CD4-positive, CD25-positive, alpha-beta regulatory T cell (primary cell): ENCODE measurements around the gene PPP5C. TPM values are rescaled to one million over a fixed set of nuclear protein-coding genes. Genes with fewer than 3 reads are reported as not detected.

Experiments used
- ATAC-seq, 2 donors: fragments of 150-1000 bp; cut with Tn5 transposase; one replicate each; pipeline ENCODE4 v1.10.0; 2021; ENCODE audit warnings: low read depth in 2 of 2, moderate number of reproducible peaks in 2 of 2, moderate library complexity in 1 of 2
- DNase-seq, 3 donors: peaks; one replicate each; pipeline versions ENCODE4 v3.0.0 to v3.0.0-alpha.2; 2012 to 2022; ENCODE audit warnings: mixed read lengths in 1 of 3
- H3K27ac ChIP-seq: one replicate; pipeline ENCODE4 v1.7.0; 2013; ENCODE audit warnings: mild to moderate bottlenecking, low read length; ENCODE audit not compliant: insufficient read depth, poor library complexity, severe bottlenecking
- H3K27me3 ChIP-seq: one replicate; pipeline ENCODE4 v1.7.0; 2013; ENCODE audit warnings: low read length; ENCODE audit not compliant: control insufficient read depth, insufficient read depth
- H3K36me3 ChIP-seq: one replicate; pipeline ENCODE4 v1.7.0; 2013; ENCODE audit warnings: mild to moderate bottlenecking, low read length, moderate library complexity; ENCODE audit not compliant: control insufficient read depth, insufficient read depth
- H3K4me1 ChIP-seq: 2 replicates; pipeline ENCODE4 v1.7.0; 2013; ENCODE audit warnings: mild to moderate bottlenecking, low read length; ENCODE audit not compliant: insufficient read depth, control insufficient read depth, poor library complexity, severe bottlenecking
- H3K4me3 ChIP-seq: one replicate; pipeline ENCODE4 v1.7.0; 2013; ENCODE audit warnings: low read depth, mild to moderate bottlenecking, low read length, moderate library complexity
- H3K9me3 ChIP-seq, 2 experiments: 1 replicate in 1 of 2; 2 replicates in 1 of 2; pipeline ENCODE4 v1.7.0; 2013; ENCODE audit warnings: low read length in 2 of 2, mild to moderate bottlenecking in 1 of 2, moderate library complexity in 1 of 2; ENCODE audit not compliant: control insufficient read depth in 2 of 2
- H3K27ac Mint-ChIP-seq, 3 donors: one replicate each; pipeline ENCODE4 v1.8.0; 2020 to 2022; ENCODE audit warnings: mild to moderate bottlenecking in 3 of 3, mixed read lengths in 3 of 3, moderate library complexity in 2 of 3
- H3K27me3 Mint-ChIP-seq: one replicate; pipeline ENCODE4 v1.8.0; 2022; ENCODE audit warnings: mild to moderate bottlenecking, mixed read lengths
- H3K36me3 Mint-ChIP-seq: one replicate; pipeline ENCODE4 v1.8.0; 2020; ENCODE audit warnings: mixed read lengths
- H3K4me1 Mint-ChIP-seq, 4 donors: one replicate each; pipeline ENCODE4 v1.8.0; 2020 to 2022; ENCODE audit warnings: mixed read lengths in 4 of 4, mild to moderate bottlenecking in 1 of 4
- H3K4me3 Mint-ChIP-seq, 4 donors: one replicate each; pipeline ENCODE4 v1.8.0; 2020 to 2022; ENCODE audit warnings: mild to moderate bottlenecking in 4 of 4, mixed read lengths in 4 of 4, moderate library complexity in 3 of 4
- H3K9me3 Mint-ChIP-seq, 7 donors: one replicate each; pipeline ENCODE4 v1.8.0; 2020 to 2022; ENCODE audit warnings: mixed read lengths in 7 of 7, mild to moderate bottlenecking in 3 of 7, moderate library complexity in 2 of 7
- polyA plus RNA-seq, 4 donors: library from polyadenylated mRNA; unstranded; fragments of 300-500 nt; fragmentation: Illumina TruSeq; gene quantifications; one replicate each; pipeline ENCODE4 v1.2.3, GENCODE V29; 2021
- total RNA-seq: library from RNA; stranded (reverse); gene quantifications from one replicate; pipeline ENCODE4 v1.2.3, GENCODE V29; 2022

The PPP5C gene
- total and polyA plus RNA-seq, 5 donors from 2014 or later, result 16.2 to 34.6 (median 21.4) TPM

GRCh38 chr19:46340051-46340659 is 6.7 kb upstream of the PPP5C start:
- H3K27ac Mint-ChIP-seq, result no peak overlapping the region
- no peak for ATAC-seq

DNA sequence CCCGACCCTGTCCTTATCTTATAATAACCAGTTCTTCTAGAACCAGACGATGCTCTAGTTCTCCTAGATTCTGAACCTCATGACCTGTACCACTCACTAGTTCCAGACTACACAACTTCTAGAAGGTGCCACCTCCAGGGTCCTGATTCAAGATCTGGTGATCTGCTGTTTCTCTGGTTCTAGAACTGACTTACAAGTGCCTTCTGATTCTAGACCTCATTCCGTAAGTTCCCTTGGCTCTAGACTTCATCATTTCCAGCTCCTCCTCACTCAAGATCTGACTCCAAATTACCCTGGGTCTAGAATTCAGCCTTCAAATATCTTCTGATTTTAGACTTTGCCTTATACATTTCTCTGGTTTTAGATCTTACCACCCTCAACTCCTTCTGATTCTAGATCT is 5.0 kb upstream of the PPP5C start:
- no peak overlapping the region for H3K4me3 ChIP-seq
- no peak overlapping the region for H3K27ac ChIP-seq
- H3K4me3 Mint-ChIP-seq, result no peak overlapping the region
- no peaks in the 10 kb centered on the region for H3K27me3 ChIP-seq
- H3K36me3 ChIP-seq, result no peaks in the 10 kb centered on the region
- H3K27ac Mint-ChIP-seq, result no peak overlapping the region
- ATAC-seq (no peak), DNase-seq (no peak)
- no peaks in the 10 kb centered on the region for H3K9me3 ChIP-seq
- H3K4me1 Mint-ChIP-seq, result peaks cover 0 to 13% (median 5%) of the 10 kb centered on the region in 4 donors
- H3K4me1 ChIP-seq, result peaks cover 5% of the 10 kb centered on the region
- H3K27me3 Mint-ChIP-seq, result peaks cover 36% of the 10 kb centered on the region
- H3K9me3 Mint-ChIP-seq, result peaks cover 0 to 2% (median 0%) of the 10 kb centered on the region in 7 donors
- no peaks in the 10 kb centered on the region for H3K36me3 Mint-ChIP-seq

More at GRCh38 chr19:46340051-46340659, 6.7 kb upstream of the PPP5C start:
- H3K36me3 Mint-ChIP-seq, result no peaks in the 10 kb centered on the region
- no peaks in the 10 kb centered on the region for H3K9me3 Mint-ChIP-seq
- no peak overlapping the region for H3K4me3 Mint-ChIP-seq
- no peak overlapping the region for H3K27ac ChIP-seq
- no peak for DNase-seq
- no peaks in the 10 kb centered on the region for H3K36me3 ChIP-seq
- no peaks in the 10 kb centered on the region for H3K9me3 ChIP-seq
- H3K4me3 ChIP-seq, result no peak overlapping the region
- H3K27me3 ChIP-seq, result no peaks in the 10 kb centered on the region
- H3K4me1 ChIP-seq, result no peaks in the 10 kb centered on the region
- peaks cover 35% of the 10 kb centered on the region for H3K27me3 Mint-ChIP-seq
- H3K4me1 Mint-ChIP-seq, result no peaks in the 10 kb centered on the region

GRCh38 chr19:46344363-46344762 is 2.5 kb upstream of the PPP5C start:
- Mint-ChIP-seq H3K9me3 (peaks cover 0 to 2% (median 0%) of the 10 kb centered on the region in 7 donors), H3K27ac (no peak overlapping the region), H3K27me3 (peaks cover 22% of the 10 kb centered on the region), H3K4me1 (peaks cover 5 to 37% (median 24%) of the 10 kb centered on the region in 4 donors), H3K4me3 (peak overlapping the region in 1 of 4 donors; percentile 62), H3K36me3 (peaks cover 5% of the 10 kb centered on the region)
- no peaks in the 10 kb centered on the region for H3K36me3 ChIP-seq
- H3K27me3 ChIP-seq, result no peaks in the 10 kb centered on the region
- peaks cover 23% of the 10 kb centered on the region for H3K4me1 ChIP-seq
- DNase-seq (no peak), ATAC-seq (no peak)
- H3K4me3 ChIP-seq, result no peak overlapping the region
- no peaks in the 10 kb centered on the region for H3K9me3 ChIP-seq
- H3K27ac ChIP-seq, result no peak overlapping the region

DNA sequence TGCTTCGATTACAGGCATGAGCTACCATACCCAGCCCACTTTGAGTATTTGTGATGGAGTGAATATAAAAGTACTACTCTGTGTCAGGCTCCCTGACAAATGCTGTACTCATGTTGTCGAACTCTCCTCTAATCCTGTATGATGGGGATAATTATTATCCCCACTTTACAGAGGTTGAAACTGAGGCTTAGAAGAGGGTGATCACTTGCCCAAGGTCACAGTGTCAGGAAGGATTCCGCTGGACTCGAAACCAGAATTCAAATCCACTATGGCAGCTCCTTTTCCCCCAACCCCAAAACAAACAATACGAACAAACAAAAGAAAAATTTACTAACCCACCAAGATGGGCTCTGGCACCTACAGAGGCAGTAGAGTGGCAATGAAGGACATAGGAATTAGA is 1.7 kb upstream of the PPP5C start:
- H3K27ac Mint-ChIP-seq, result peak overlapping the region in 1 of 3 donors; percentile 52
- H3K4me1 ChIP-seq, result peaks cover 31% of the 10 kb centered on the region

DNA sequence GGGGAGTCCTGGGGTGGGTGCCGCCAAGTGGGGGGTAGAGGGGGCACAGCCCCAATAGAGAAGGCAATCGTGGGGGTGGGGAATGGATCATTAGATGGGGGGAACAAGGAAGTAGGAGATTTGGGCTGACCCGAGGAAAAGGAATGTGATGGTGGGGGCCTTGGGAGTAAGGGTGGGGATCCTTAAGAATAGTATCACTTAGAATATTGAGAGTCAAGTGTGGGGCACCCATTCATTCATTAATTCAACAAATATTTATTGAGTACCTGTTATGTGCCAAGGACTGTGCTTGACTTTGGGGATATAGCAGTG is 641 bp downstream of the PPP5C start:
- ATAC-seq, result no peak
- H3K27ac Mint-ChIP-seq, result peak overlapping the region; percentile 93 to 95 (median 94)
- no peaks in the 10 kb centered on the region for H3K27me3 ChIP-seq
- H3K27ac ChIP-seq, result peak overlapping the region; percentile 67
- peaks cover 10% of the 10 kb centered on the region for H3K27me3 Mint-ChIP-seq
- peak overlapping the region; percentile 53 for H3K4me3 ChIP-seq
- peaks cover 50% of the 10 kb centered on the region for H3K4me1 ChIP-seq
- DNase-seq, result no peak
- H3K36me3 ChIP-seq, result no peaks in the 10 kb centered on the region
- peaks cover 11 to 65% (median 40%) of the 10 kb centered on the region in 4 donors for H3K4me1 Mint-ChIP-seq
- peak overlapping the region; percentile 90 to 96 (median 94) for H3K4me3 Mint-ChIP-seq
- peaks cover 5% of the 10 kb centered on the region for H3K36me3 Mint-ChIP-seq
- H3K9me3 Mint-ChIP-seq, result peaks cover 0 to 2% (median 0%) of the 10 kb centered on the region in 7 donors
- H3K9me3 ChIP-seq, result no peaks in the 10 kb centered on the region

More for the DNA sequence above, 1.7 kb upstream of the PPP5C start:
- Histone ChIP-seq H3K4me3 (no peak overlapping the region), H3K27me3 (no peaks in the 10 kb centered on the region), H3K36me3 (no peaks in the 10 kb centered on the region), H3K27ac (no peak overlapping the region), H3K9me3 (no peaks in the 10 kb centered on the region)
- Mint-ChIP-seq H3K4me1 (peaks cover 5 to 45% (median 31%) of the 10 kb centered on the region in 4 donors), H3K9me3 (peaks cover 0 to 2% (median 0%) of the 10 kb centered on the region in 7 donors), H3K27me3 (peaks cover 20% of the 10 kb centered on the region), H3K36me3 (peaks cover 5% of the 10 kb centered on the region), H3K4me3 (peak overlapping the region; percentile 90 to 96 (median 94))
- DNase-seq, result no peak
- no peak for ATAC-seq

GRCh38 chr19:46347985-46348384 is 1.1 kb downstream of the PPP5C start:
- ATAC-seq, result no peak
- H3K4me1 ChIP-seq, result peaks cover 50% of the 10 kb centered on the region
- peaks cover 5% of the 10 kb centered on the region for H3K27me3 Mint-ChIP-seq
- DNase-seq, result no peak
- H3K36me3 ChIP-seq, result no peaks in the 10 kb centered on the region
- no peak overlapping the region for H3K27ac ChIP-seq
- H3K9me3 ChIP-seq, result no peaks in the 10 kb centered on the region
- H3K27me3 ChIP-seq, result no peaks in the 10 kb centered on the region
- peak overlapping the region; percentile 53 for H3K4me3 ChIP-seq
- peaks cover 5% of the 10 kb centered on the region for H3K36me3 Mint-ChIP-seq
- H3K27ac Mint-ChIP-seq, result peak overlapping the region in 2 of 3 donors; percentile 93 to 95
- H3K9me3 Mint-ChIP-seq, result peaks cover 0 to 2% (median 0%) of the 10 kb centered on the region in 7 donors
- H3K4me3 Mint-ChIP-seq, result peak overlapping the region; percentile 90 to 96 (median 94)
- H3K4me1 Mint-ChIP-seq, result peaks cover 11 to 67% (median 40%) of the 10 kb centered on the region in 4 donors

DNA sequence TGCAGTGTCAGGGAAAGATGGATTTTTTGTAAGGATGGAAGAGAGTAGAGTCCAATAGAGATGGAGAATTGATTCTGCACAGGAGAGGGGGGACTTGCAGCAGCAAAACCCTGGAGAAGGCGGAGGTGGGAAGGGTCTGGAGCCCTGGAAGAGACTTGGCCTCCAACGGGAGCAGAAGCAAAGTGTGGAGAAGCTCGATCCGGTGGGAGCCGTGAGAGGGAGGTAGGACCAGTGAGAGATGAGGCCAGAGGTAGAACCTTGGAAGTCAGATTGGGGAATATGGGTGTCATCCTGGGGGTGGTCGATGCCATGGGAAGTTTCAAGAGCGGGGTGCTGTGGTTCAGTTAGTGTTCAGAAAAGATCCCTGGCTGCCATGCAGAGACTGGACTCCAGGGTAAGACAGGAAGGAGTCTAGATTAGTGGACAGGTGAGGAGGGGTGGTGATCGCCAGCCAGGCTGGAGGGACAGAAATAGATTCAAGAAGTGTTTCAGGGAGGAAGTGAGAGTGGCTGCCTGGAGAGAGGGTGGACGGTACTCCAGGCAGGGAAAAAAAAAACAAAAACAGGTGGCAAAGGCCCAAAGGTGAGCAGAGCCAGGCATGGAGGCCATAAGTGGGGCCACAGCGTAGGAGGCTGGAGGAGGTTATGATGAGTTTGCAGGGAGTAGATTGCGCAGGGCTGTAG is 2.6 kb downstream of the PPP5C start:
- Histone ChIP-seq H3K27me3 (no peaks in the 10 kb centered on the region), H3K9me3 (no peaks in the 10 kb centered on the region), H3K4me1 (peaks cover 50% of the 10 kb centered on the region), H3K4me3 (no peak overlapping the region), H3K36me3 (peaks cover 10% of the 10 kb centered on the region), H3K27ac (peak overlapping the region; percentile 76)
- ATAC-seq (no peak), DNase-seq (no peak)
- peak overlapping the region; percentile 59 to 96 (median 82) for H3K4me3 Mint-ChIP-seq
- peaks cover 9% of the 10 kb centered on the region for H3K36me3 Mint-ChIP-seq
- peak overlapping the region; percentile 93 to 97 (median 93) for H3K27ac Mint-ChIP-seq
- H3K27me3 Mint-ChIP-seq, result peaks cover 4% of the 10 kb centered on the region
- H3K9me3 Mint-ChIP-seq, result peaks cover 0 to 2% (median 0%) of the 10 kb centered on the region in 7 donors
- H3K4me1 Mint-ChIP-seq, result peaks cover 11 to 67% (median 42%) of the 10 kb centered on the region in 4 donors
